WERI-Rb-1 (cell line): ENCODE measurements around the gene PPP1R3C.

ENCODE experiments used
- DNase-seq: peaks from one replicate; pipeline ENCODE4 v3.0.0-alpha.2; 2020
- H3K27ac ChIP-seq: fragments of 250-450 bp; sonication (Bioruptor Pico); 2 replicates; pipeline ENCODE4 v1.5.1; 2020; ENCODE audit warnings: mild to moderate bottlenecking, moderate library complexity
- H3K27me3 ChIP-seq: fragments of 250-450 bp; sonication (Bioruptor Pico); 2 replicates; pipeline ENCODE4 v1.5.1; 2021; ENCODE audit warnings: mild to moderate bottlenecking, low read depth, moderate library complexity; ENCODE audit not compliant: insufficient read depth, severe bottlenecking
- H3K36me3 ChIP-seq: fragments of 250-450 bp; sonication (Bioruptor Pico); 2 replicates; pipeline ENCODE4 v1.5.1; 2020; ENCODE audit warnings: mild to moderate bottlenecking, moderate library complexity
- H3K4me3 ChIP-seq: 2 replicates; pipeline ENCODE4 v1.5.1; 2011; ENCODE audit warnings: low read depth, mild to moderate bottlenecking, control low read depth, low read length
- H3K9me3 ChIP-seq: fragments of 250-450 bp; sonication (Bioruptor Pico); 2 replicates; pipeline ENCODE4 v1.5.1; 2021; ENCODE audit warnings: mild to moderate bottlenecking, moderate library complexity; ENCODE audit not compliant: severe bottlenecking
- TF ChIP-seq, protein P1 (sequence below): IDR thresholded peaks from 2 replicates; pipeline ENCODE4 v1.5.1; 2011; ENCODE audit warnings: low read depth, mild to moderate bottlenecking, control low read depth, inconsistent platforms, low read length

The PPP1R3C gene

DNA sequence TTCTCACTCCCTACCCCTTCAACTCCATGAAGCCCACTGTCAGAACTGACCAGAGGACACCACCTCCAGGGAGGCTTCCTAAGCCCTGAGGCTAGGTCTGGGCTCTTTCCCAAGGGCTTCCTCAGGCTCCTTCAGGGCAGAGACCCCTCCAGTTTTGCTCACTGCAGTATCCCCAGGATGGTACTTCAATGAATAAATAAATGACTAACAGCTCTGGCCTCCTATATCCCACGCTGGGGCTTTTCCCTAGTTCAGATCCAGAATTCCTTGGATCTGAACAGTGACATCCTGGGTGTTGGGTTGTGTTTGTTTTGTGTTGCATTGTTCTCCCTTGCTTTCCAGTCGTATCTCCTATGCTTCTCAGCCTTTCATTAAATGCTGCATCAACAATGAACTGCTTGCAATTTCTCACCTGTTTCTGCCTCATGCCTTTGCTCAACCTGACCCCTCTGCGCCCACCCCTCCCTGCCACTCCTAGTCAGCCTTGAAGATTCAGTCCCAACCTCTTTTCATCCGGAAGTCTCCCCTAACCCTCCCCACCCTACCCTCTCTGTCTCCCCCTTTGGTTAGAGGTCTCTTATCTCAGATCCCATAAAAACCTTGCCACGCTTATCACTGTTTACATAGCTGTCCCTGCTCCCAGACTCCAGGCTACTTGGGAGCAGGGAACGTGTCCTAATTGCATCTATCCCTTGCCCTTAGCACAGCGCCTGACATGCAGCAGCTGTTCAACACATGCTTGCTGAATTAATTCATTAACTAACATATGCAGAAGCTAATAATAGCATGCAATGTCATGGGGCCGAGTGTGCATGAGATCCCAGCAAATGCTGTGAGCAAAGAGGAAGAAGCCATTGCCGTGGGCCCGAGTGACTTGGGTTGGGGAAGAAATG lies 41.7 kb downstream of the PPP1R3C start:
- Histone ChIP-seq H3K9me3 (no peaks in the 10 kb centered on the region), H3K27ac (no peak overlapping the region), H3K4me3 (no peak overlapping the region), H3K36me3 (no peaks in the 10 kb centered on the region), H3K27me3 (no peaks in the 10 kb centered on the region)
- DNase-seq: no peak
- TF ChIP-seq, protein P1, sequence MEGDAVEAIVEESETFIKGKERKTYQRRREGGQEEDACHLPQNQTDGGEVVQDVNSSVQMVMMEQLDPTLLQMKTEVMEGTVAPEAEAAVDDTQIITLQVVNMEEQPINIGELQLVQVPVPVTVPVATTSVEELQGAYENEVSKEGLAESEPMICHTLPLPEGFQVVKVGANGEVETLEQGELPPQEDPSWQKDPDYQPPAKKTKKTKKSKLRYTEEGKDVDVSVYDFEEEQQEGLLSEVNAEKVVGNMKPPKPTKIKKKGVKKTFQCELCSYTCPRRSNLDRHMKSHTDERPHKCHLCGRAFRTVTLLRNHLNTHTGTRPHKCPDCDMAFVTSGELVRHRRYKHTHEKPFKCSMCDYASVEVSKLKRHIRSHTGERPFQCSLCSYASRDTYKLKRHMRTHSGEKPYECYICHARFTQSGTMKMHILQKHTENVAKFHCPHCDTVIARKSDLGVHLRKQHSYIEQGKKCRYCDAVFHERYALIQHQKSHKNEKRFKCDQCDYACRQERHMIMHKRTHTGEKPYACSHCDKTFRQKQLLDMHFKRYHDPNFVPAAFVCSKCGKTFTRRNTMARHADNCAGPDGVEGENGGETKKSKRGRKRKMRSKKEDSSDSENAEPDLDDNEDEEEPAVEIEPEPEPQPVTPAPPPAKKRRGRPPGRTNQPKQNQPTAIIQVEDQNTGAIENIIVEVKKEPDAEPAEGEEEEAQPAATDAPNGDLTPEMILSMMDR: no peak

DNA sequence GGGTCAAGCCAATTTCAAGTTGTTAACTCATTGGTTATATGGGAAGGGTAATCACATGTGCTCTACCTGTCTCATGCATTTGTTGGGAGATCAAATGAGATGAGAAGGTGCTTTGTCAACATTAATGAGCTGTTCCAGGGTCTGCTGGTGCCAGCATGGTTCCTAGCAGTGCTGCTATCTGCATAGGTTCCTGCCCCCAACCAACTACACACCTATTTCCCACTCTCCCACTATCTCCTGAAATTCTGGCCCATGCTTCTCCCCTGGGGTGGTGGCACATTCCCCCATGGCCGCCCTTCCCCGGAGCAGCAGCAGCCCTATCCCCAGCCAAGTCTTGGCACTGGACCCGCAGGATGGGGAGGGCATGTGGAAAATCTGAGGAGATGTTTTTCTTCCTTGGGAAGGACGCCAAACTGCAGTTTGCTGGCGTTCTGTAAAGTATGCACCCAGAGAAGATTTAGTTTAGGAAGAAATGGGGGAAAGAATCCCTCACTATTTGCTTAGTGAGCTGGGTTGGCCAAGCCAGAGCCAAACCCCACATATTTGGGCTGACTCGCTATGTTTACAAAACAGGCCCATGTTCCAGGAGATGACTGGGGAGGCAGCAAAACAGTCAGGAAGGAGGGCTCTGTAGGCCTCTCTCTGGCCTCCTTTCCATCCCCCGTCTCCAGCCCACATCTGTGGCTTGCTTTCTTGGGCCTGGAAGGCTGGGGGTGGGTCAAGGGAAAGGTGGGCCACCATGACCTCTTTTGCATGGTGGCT lies 42.5 kb downstream of the PPP1R3C start:
- H3K9me3 ChIP-seq: no peaks in the 10 kb centered on the region
- H3K27me3 ChIP-seq: no peaks in the 10 kb centered on the region
- H3K36me3 ChIP-seq: no peaks in the 10 kb centered on the region
- DNase-seq: no peak
- TF ChIP-seq, protein P1: no peak
- no peak overlapping the region for H3K27ac ChIP-seq
- no peak overlapping the region for H3K4me3 ChIP-seq

DNA sequence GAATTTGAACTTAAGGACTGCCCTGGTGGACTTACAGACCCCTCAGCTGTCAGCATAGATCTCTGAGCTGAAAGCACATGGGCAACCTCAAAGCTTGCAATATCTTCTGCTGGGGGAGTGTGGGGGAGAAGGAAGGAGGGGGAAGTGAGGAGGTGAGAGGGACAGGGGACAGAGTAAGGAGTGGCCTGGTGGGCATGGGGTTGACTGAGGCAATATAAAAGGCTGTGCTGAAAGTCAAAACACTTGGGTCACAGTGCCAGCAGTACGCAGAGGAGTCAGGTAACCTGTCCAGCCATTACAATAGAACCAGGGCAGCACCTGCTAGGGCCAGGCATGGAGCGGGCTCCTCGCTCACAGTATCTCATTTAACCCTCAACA lies 43.2 kb downstream of the PPP1R3C start:
- TF ChIP-seq, protein P1: no peak
- H3K27ac ChIP-seq: no peak overlapping the region
- no peaks in the 10 kb centered on the region for H3K27me3 ChIP-seq
- no peaks in the 10 kb centered on the region for H3K36me3 ChIP-seq
- no peak for DNase-seq
- no peak overlapping the region for H3K4me3 ChIP-seq
- no peaks in the 10 kb centered on the region for H3K9me3 ChIP-seq

DNA sequence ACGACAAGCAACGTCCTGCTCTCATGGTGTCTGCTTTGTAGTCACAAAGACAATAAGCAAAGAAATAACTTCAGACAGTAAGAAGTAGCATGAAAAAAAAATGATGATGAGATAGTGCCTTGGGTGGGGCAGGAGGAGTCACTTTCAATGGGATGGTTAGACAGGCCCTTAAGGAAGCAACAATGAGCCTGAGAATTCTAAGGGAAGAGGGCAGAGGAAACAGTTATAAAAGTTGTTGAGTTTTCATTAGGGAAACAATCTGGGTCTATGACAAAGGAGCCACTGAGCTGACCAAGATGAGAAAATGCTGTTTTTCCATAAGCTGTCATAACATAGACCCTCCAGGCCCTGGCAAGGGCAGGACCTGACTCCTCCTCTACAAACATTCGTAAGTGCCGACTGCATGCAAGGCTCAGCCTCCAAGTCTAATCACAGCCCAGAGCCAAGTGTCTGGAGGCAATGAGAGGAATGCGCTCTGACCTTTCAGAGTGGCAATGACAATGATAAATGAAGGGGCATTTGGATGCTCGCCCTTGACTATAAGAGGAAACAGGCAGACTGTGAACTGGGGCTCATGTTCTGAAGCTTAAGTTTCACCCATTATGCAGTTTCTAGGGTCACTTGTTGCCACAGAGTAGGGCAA lies 43.7 kb downstream of the PPP1R3C start:
- Histone ChIP-seq H3K9me3 (no peaks in the 10 kb centered on the region), H3K27me3 (no peaks in the 10 kb centered on the region), H3K27ac (no peak overlapping the region), H3K4me3 (no peak overlapping the region), H3K36me3 (no peaks in the 10 kb centered on the region)
- TF ChIP-seq, protein P1: no peak
- DNase-seq: no peak

DNA sequence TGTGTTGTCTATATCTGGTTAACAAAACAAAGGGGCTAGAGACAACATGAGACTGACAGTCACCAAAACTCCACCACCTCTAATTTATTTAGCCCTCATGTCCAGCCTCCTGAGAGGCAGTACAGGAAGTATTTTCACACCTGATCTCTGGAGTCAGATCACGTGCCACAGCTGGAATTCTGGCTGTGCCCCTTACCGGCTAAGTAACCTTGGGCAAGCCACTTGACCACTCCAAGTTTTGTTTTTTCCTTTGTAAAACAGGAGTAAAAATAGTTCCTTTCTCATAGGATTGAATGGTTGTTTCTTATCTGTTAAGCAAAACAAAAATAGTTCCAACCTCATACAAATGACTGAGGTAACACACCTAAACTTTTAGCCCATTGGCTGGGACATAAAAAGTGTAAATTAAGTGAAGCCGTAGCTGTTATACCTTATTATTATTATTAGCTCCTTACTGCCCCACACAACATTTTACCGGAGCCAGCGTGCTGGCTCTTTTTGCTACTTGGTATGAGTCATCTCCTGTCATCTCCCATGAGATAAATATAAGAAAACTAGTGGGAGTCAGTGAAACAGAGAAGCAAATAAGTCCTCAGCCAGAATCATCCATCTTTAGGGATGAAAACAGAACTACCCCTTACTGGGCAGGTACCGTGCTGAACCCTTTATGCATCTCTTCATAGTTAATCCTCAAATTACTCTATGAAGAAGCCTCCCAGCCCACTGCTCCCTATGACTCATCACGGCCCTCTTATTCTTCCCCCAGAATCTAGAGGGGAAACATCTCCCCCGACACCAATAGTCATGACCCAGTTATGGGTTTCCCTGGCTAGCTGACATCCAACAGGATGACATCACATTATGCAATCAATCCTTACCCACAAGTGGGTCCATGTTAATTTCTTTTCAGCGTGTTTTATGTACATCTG lies 44.9 kb downstream of the PPP1R3C start:
- no peak for DNase-seq
- H3K27me3 ChIP-seq: no peaks in the 10 kb centered on the region
- TF ChIP-seq, protein P1: no peak
- H3K27ac ChIP-seq: no peak overlapping the region
- H3K9me3 ChIP-seq: no peaks in the 10 kb centered on the region
- no peaks in the 10 kb centered on the region for H3K36me3 ChIP-seq
- no peak overlapping the region for H3K4me3 ChIP-seq
